HCT116 (cell line): ENCODE data around the gene ATP2A3. TPM values are rescaled to one million over a fixed set of nuclear protein-coding genes. Genes with fewer than 3 reads are reported as not detected.

Source experiments
- ATAC-seq: fragments of 200-7000 bp; cut with Tn5 transposase; 2 replicates; pipeline ENCODE4 v1.9.1; 2020; ENCODE audit warnings: mild to moderate bottlenecking, moderate library complexity
- BruUV-seq: library from RNA; stranded (reverse); fragments of 400-500 nt; replicated peaks from 2 replicates; lab custom pipeline; 2021; lab: Mats Ljungman, UMichigan
- CTCF ChIA-PET: fragments of 300-600 bp; sonication (Branson Sonifier 250); formaldehyde crosslinking; loops from one replicate; lab custom pipeline; 2021; ENCODE audit warnings: antibody characterized with exemption; lab: Charles Lee
- POLR2A ChIA-PET: fragments of 300-600, 350-600 bp; sonication (Branson Sonifier 250); formaldehyde crosslinking; loops from one replicate; lab custom pipeline; 2021; ENCODE audit warnings: antibody characterized with exemption; lab: Charles Lee
- RAD21 ChIA-PET, 2 experiments: fragments of 300-600 bp; sonication (Branson Sonifier 250); formaldehyde crosslinking; loops; one replicate each; lab custom pipeline; 2023; ENCODE audit warnings: low total read pairs in 2 of 2; ENCODE audit not compliant: uncharacterized antibody in 2 of 2, unreplicated experiment in 2 of 2, low non-redundant PET in 1 of 2; lab: Charles Lee
- DNase-seq: peaks from one replicate; pipeline ENCODE4 v3.0.0-alpha.2; 2010; ENCODE audit warnings: low read depth, low spot score
- H2AFZ ChIP-seq: fragments of 200-600 bp; shearing (Covaris generic), sonication (generic); 2 replicates; pipeline ENCODE4 v1.6.1; 2017; ENCODE audit warnings: low read depth, mixed run types, mixed read lengths, antibody characterized with exemption, low read length; ENCODE audit not compliant: poor library complexity, severe bottlenecking
- H3K27ac ChIP-seq: 2 replicates; pipeline ENCODE4 v1.5.1; 2012; ENCODE audit warnings: low read depth, low read length
- H3K27me3 ChIP-seq: fragments of 200-600 bp; sonication (generic); 2 replicates; pipeline ENCODE4 v1.6.1; 2016; ENCODE audit warnings: mixed run types, low read length, mixed read lengths; ENCODE audit not compliant: insufficient read depth
- H3K36me3 ChIP-seq, 2 experiments: fragments of 200-500 bp in 1 of 2; fragments of 200-600 bp in 1 of 2; sonication (Bioruptor generic) in 1 of 2; sonication (generic) in 1 of 2; 2 replicates each; pipeline versions ENCODE4 v1.5.1 to v1.6.1; 2014 to 2016; ENCODE audit warnings: low read length in 2 of 2, inconsistent platforms in 1 of 2, mixed read lengths in 1 of 2, mixed run types in 1 of 2; ENCODE audit not compliant: insufficient read depth in 2 of 2, control insufficient read depth in 1 of 2
- H3K4me1 ChIP-seq, 2 experiments: fragments of 200-600 bp in 1 of 2; sonication (generic) in 1 of 2; 2 replicates each; pipeline versions ENCODE4 v1.5.1 to v1.6.1; 2012 to 2017; ENCODE audit warnings: low read length in 2 of 2, inconsistent platforms in 1 of 2, mild to moderate bottlenecking in 1 of 2, mixed read lengths in 1 of 2, mixed run types in 1 of 2, moderate library complexity in 1 of 2; ENCODE audit not compliant: insufficient read depth in 2 of 2, control insufficient read depth in 1 of 2
- H3K4me2 ChIP-seq: fragments of 200-600 bp; sonication (generic); 2 replicates; pipeline ENCODE4 v1.6.1; 2017; ENCODE audit warnings: mixed run types, low read length, mixed read lengths
- H3K4me3 ChIP-seq, 2 experiments: fragments of 200-600 bp in 1 of 2; sonication (generic) in 1 of 2; replicated peaks in 1 of 2; 2 replicates each; pipeline ENCODE4 v1.5.1; 2011 to 2016; ENCODE audit warnings: low read length in 2 of 2, control low read depth in 1 of 2, low read depth in 1 of 2, mild to moderate bottlenecking in 1 of 2, mixed read lengths in 1 of 2, mixed run types in 1 of 2
- H3K79me2 ChIP-seq: fragments of 200-600 bp; sonication (generic); 2 replicates; pipeline ENCODE4 v1.6.1; 2017; ENCODE audit warnings: mild to moderate bottlenecking, mixed run types, low read length, moderate library complexity, mixed read lengths; ENCODE audit not compliant: insufficient read depth
- H3K9ac ChIP-seq: fragments of 200-600 bp; sonication (generic); 2 replicates; pipeline ENCODE4 v1.6.1; 2016; ENCODE audit warnings: low read length, mixed read lengths
- H3K9me2 ChIP-seq: fragments of 200-600 bp; sonication (generic), shearing (Covaris generic); 2 replicates; pipeline ENCODE4 v1.6.1; 2017; ENCODE audit warnings: mixed run types, mild to moderate bottlenecking, moderate library complexity; ENCODE audit not compliant: insufficient read depth
- H3K9me3 ChIP-seq, 2 experiments: fragments of 200-500 bp in 1 of 2; fragments of 200-600 bp in 1 of 2; sonication (Bioruptor generic) in 1 of 2; sonication (generic) in 1 of 2; 2 replicates each; pipeline ENCODE4 v1.6.1; 2014 to 2017; ENCODE audit warnings: low read length in 2 of 2, mixed read lengths in 2 of 2, inconsistent platforms in 1 of 2, low read depth in 1 of 2, mild to moderate bottlenecking in 1 of 2, mixed run types in 1 of 2, moderate library complexity in 1 of 2; ENCODE audit not compliant: control insufficient read depth in 1 of 2, insufficient read depth in 1 of 2
- H4K20me1 ChIP-seq: fragments of 200-600 bp; sonication (generic), shearing (Covaris generic); 2 replicates; pipeline ENCODE4 v1.6.1; 2017; ENCODE audit warnings: mixed run types, mild to moderate bottlenecking, moderate library complexity; ENCODE audit not compliant: insufficient read depth
- EGR1 ChIP-seq: IDR thresholded peaks from 2 replicates; pipeline ENCODE4 v1.6.1; 2012; ENCODE audit warnings: low read depth
- ELF1 ChIP-seq: IDR thresholded peaks from 2 replicates; pipeline ENCODE4 v1.6.1; 2012; ENCODE audit warnings: low read depth, borderline replicate concordance
- RAD21 ChIP-seq: IDR thresholded peaks from 2 replicates; pipeline ENCODE4 v1.6.1; 2012; ENCODE audit warnings: low read depth, mild to moderate bottlenecking
- SIN3A ChIP-seq: IDR thresholded peaks from 2 replicates; pipeline ENCODE4 v1.6.1; 2012; ENCODE audit warnings: low read depth
- SP1 ChIP-seq: IDR thresholded peaks from 2 replicates; pipeline ENCODE4 v1.6.1; 2012; ENCODE audit warnings: low read depth
- YY1 ChIP-seq: IDR thresholded peaks from 2 replicates; pipeline ENCODE4 v1.6.1; 2011; ENCODE audit warnings: low read length, low read depth, moderate library complexity, mild to moderate bottlenecking; ENCODE audit not compliant: insufficient replicate concordance; ENCODE audit errors: extremely low read depth
- ZFX ChIP-seq: fragments of 450-650 bp; IDR thresholded peaks from 2 replicates; pipeline ENCODE4 v1.6.1; 2017
- ZNF274 ChIP-seq: fragments of 200-500 bp; sonication (Bioruptor generic); IDR thresholded peaks from 2 replicates; pipeline ENCODE4 v1.6.1; 2014; ENCODE audit warnings: mild to moderate bottlenecking, low read depth, low read length, inconsistent platforms
- intact Hi-C: fragments of 100-400 bp; cut with micrococcal nuclease; formaldehyde crosslinking; loops from 2 replicates; pipeline ENCODE4 v1.10.0; 2022
- total RNA-seq: library from RNA; stranded (reverse); gene quantifications from one replicate; pipeline ENCODE4 v1.2.1, GENCODE V29; 2021; ENCODE audit not compliant: unreplicated experiment
- TF ChIP-seq, protein P1 (sequence below), 3 experiments: fragments of 200-600 bp in 1 of 3; sonication (generic) in 1 of 3; IDR thresholded peaks in 2 of 3; conservative IDR thresholded peaks in 1 of 3; 2 replicates each; pipeline ENCODE4 v1.5.1; 2012 to 2017; ENCODE audit warnings: low read depth in 2 of 3, low read length in 2 of 3, antibody characterized with exemption in 1 of 3, borderline replicate concordance in 1 of 3, control low read depth in 1 of 3, mild to moderate bottlenecking in 1 of 3, mixed read lengths in 1 of 3, mixed run types in 1 of 3, moderate library complexity in 1 of 3; ENCODE audit not compliant: insufficient read depth in 1 of 3

Gene ATP2A3
- total RNA-seq, 1 experiment from 2014 or later, result 23.1 TPM

DNA sequence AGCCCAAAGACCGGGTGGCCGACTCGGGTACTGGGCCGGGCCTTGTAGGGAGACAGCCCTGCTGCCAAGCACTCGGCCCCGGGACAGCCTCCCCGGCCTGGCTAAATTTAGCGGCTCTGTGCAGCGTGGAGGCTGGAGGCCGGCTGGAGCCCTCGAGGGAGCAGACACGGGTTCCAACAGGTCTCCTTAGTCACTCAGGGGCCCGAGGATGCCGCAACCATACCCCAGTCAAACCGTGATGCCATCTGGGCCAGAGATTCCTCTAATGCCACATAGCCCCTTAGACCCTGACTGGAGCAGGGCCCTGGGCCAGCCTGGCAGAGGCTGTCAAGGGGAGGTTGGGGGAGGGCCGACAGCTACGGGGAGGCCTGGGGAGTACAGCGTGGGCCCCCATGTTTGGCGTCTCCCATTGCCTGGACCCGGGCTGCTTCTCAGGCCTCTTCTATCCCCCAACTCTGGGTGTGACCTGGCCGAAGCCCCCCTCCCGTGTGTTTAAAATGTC, 45.1 kb downstream of the ATP2A3 start:
- Histone ChIP-seq H3K9ac (no peak overlapping the region), H3K9me3 (no peaks in the 10 kb centered on the region), H3K36me3 (no peaks in the 10 kb centered on the region), H3K27me3 (no peaks in the 10 kb centered on the region), H3K4me3 (no peak overlapping the region), H3K4me1 (peaks cover 0 to under 1% of the 10 kb centered on the region in 2 experiments; a peak in 2 of 4 replicates), H3K9me2 (no peaks in the 10 kb centered on the region), H4K20me1 (no peaks in the 10 kb centered on the region), H3K4me2 (no peak overlapping the region), H3K79me2 (no peaks in the 10 kb centered on the region), H2AFZ (no peak overlapping the region), H3K27ac (no peak overlapping the region; the same call in 1 of the 2 replicates)
- ChIA-PET CTCF (no interaction called here), RAD21 (no interaction called here), POLR2A (no interaction called here)
- no peak for ATAC-seq
- TF ChIP-seq YY1, result no peak
- no peak for TF ChIP-seq EGR1
- TF ChIP-seq ELF1, result no peak
- TF ChIP-seq SIN3A, result no peak
- TF ChIP-seq RAD21, result no peak
- TF ChIP-seq ZFX, result no peak
- TF ChIP-seq, protein P1, sequence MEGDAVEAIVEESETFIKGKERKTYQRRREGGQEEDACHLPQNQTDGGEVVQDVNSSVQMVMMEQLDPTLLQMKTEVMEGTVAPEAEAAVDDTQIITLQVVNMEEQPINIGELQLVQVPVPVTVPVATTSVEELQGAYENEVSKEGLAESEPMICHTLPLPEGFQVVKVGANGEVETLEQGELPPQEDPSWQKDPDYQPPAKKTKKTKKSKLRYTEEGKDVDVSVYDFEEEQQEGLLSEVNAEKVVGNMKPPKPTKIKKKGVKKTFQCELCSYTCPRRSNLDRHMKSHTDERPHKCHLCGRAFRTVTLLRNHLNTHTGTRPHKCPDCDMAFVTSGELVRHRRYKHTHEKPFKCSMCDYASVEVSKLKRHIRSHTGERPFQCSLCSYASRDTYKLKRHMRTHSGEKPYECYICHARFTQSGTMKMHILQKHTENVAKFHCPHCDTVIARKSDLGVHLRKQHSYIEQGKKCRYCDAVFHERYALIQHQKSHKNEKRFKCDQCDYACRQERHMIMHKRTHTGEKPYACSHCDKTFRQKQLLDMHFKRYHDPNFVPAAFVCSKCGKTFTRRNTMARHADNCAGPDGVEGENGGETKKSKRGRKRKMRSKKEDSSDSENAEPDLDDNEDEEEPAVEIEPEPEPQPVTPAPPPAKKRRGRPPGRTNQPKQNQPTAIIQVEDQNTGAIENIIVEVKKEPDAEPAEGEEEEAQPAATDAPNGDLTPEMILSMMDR (IDR thresholded peaks at IDR 0.05 in 2 of 3, conservative IDR thresholded peaks at IDR 0.05 in 1 of 3; ENCODE audit: borderline replicate concordance in 1 of 3, insufficient read depth in 1 of 3, low read depth in 2 of 3, low read length in 2 of 3), result no peak
- no peak for TF ChIP-seq ZNF274
- no peak for TF ChIP-seq SP1
- BruUV-seq, result no TSS peak
- DNase-seq, result no peak
- intact Hi-C loops, result no loop called here
